Measurements from ENCODE around the gene BEX5. TPM values are rescaled to one million over a fixed set of nuclear protein-coding genes. Genes with fewer than 3 reads are reported as not detected.
"Not testable (repeated sequence)": the region's sequence is repeated elsewhere in the genome, so short reads cannot be mapped to it uniquely, and the experiment has no call there.

BEX5 gene
- total RNA-seq, 4 donors from 2014 or later = not detected

DNA sequence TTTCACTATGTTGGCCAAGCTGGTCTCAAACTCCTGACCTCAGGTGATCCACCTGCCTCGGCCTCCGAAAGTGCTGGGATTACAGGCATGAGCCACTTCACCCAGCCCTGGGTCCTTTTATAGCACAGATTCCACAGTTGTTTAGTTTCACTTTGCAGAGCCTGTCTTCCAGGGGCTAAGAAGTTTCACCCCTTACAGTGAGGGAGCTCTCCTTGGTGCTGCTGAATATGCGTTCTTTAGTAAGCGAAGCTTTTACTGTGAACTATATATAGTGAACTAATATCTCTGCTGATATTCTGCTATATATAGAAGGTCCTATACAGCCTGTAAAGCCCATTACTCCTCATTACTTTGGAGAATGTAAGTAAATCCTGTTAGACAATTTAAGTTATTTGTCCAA is 17.7 kb downstream of the BEX5 start:
- no peaks in the 10 kb centered on the region for H3K4me1 ChIP-seq
- H3K27ac ChIP-seq = no peak overlapping the region
- no peaks in the 10 kb centered on the region for H3K27me3 ChIP-seq
- no peaks in the 10 kb centered on the region for H3K36me3 ChIP-seq
- DNase-seq = no peak
- no peaks in the 10 kb centered on the region for H3K9me3 ChIP-seq
- no peak overlapping the region for H3K4me3 ChIP-seq
- TF ChIP-seq CTCF (IDR thresholded peaks at IDR 0.05) (no peak), POLR2A (IDR thresholded peaks at IDR 0.05) (no peak)

GRCh38 chrX:102129473-102129872 is 26.3 kb downstream of the BEX5 start:
- no peaks in the 10 kb centered on the region for H3K9me3 ChIP-seq
- H3K27me3 ChIP-seq = no peaks in the 10 kb centered on the region
- H3K4me1 ChIP-seq = no peaks in the 10 kb centered on the region
- DNase-seq = no peak
- no peaks in the 10 kb centered on the region for H3K36me3 ChIP-seq
- no peak overlapping the region for H3K4me3 ChIP-seq
- TF ChIP-seq CTCF (IDR thresholded peaks at IDR 0.05) (peak in 3 of 6 experiments; percentile 8 to 35 (median 31)), POLR2A (IDR thresholded peaks at IDR 0.05) (no peak)
- H3K27ac ChIP-seq = no peak overlapping the region

DNA sequence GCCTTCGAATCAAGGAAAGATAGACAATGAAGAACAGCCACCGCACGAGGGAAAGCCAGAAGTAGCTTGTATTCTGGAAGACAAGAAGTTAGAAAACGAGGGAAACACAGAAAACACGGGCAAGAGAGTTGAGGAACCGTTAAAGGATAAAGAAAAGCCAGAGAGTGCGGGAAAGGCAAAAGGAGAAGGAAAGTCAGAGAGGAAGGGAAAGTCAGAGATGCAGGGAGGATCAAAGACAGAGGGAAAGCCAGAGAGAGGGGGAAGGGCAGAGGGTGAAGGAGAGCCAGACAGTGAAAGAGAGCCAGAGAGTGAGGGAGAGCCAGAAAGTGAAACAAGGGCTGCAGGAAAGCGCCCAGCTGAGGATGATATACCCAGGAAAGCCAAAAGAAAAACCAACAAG is 28.9 kb downstream of the BEX5 start:
- Histone ChIP-seq H3K9me3 (no peaks in the 10 kb centered on the region), H3K4me1 (no peaks in the 10 kb centered on the region), H3K36me3 (no peaks in the 10 kb centered on the region), H3K27ac (no peak overlapping the region), H3K4me3 (no peak overlapping the region), H3K27me3 (no peaks in the 10 kb centered on the region)
- TF ChIP-seq POLR2A (IDR thresholded peaks at IDR 0.05) = no peak
- TF ChIP-seq CTCF (IDR thresholded peaks at IDR 0.05) = no peak
- no peak for DNase-seq

- peak overlapping the region in 1 of 4 donors; percentile 14 for H3K4me3 ChIP-seq
- not testable (repeated sequence) for H3K4me1 ChIP-seq, H3K36me3 ChIP-seq, H3K27ac ChIP-seq, H3K9me3 ChIP-seq, H3K27me3 ChIP-seq, DNase-seq
These were observed 29.5 kb downstream of the BEX5 start for GRCh38 chrX:102126080-102126818.

GRCh38 chrX:102125436-102125835 is 30.3 kb downstream of the BEX5 start, which contains the start of gene TCEAL2:
TCEAL2 (plus strand) TSS chrX:102125679; CDS start chrX:102126831, 1,152 bp downstream.
- H3K36me3 ChIP-seq, H3K9me3 ChIP-seq, H3K27ac ChIP-seq, H3K27me3 ChIP-seq, H3K4me1 ChIP-seq, DNase-seq: not testable (repeated sequence)
- peak within 1 kb of the TSS in 1 of 4 donors; percentile 14 for H3K4me3 ChIP-seq

GRCh38 chrX:102125014-102125413 is 30.8 kb downstream of the BEX5 start:
- not testable (repeated sequence) for H3K4me3 ChIP-seq, H3K27ac ChIP-seq, H3K9me3 ChIP-seq, H3K4me1 ChIP-seq, DNase-seq, H3K27me3 ChIP-seq, H3K36me3 ChIP-seq

DNA sequence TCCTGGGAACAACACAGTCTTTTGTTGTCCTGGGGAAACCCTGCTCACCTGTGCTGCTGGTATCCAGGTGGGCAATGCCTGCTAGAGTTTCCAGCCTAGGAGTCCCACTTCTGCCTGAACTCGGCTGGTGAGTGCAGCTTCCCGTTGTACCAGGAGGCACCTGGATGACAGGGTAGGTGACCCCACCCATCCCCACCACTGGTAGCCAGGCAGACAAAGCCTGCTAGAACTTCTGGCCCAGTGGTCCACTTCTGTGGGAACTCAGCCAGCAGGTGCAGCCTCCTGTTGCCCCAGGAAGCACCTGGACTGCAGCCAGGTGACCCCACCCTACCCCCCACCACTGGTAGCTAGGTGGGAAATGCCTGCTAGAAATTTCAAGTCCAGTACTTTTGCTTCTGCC is 40.0 kb downstream of the BEX5 start:
- no peaks in the 10 kb centered on the region for H3K9me3 ChIP-seq
- H3K27ac ChIP-seq = no peak overlapping the region
- TF ChIP-seq POLR2A (IDR thresholded peaks at IDR 0.05) = no peak
- TF ChIP-seq CTCF (IDR thresholded peaks at IDR 0.05) = no peak
- no peaks in the 10 kb centered on the region for H3K36me3 ChIP-seq
- no peaks in the 10 kb centered on the region for H3K27me3 ChIP-seq
- no peaks in the 10 kb centered on the region for H3K4me1 ChIP-seq
- no peak overlapping the region for H3K4me3 ChIP-seq
- DNase-seq = no peak
